ENCODE results near the gene ST6GALNAC1. TPM values are rescaled to one million over a fixed set of nuclear protein-coding genes. Genes with fewer than 3 reads are reported as not detected.

The ST6GALNAC1 gene
- total and polyA plus RNA-seq, 2 of the 8 experiments (the other 6 are each of a cell fraction or from before 2014, with no cell fraction given) = not detected

- Histone ChIP-seq H3K79me2 (ENCODE audit: control insufficient read depth in 1 of 2, insufficient read depth in 2 of 2, low read length in 2 of 2) (no peaks in the 10 kb centered on the region), H2BK5ac (ENCODE audit: low read depth, low read length) (no peak overlapping the region), H4K91ac (replicated peaks; ENCODE audit: insufficient read length, low read length) (no peak overlapping the region), H2AK5ac (ENCODE audit: low read depth, low read length) (no peak overlapping the region), H2BK15ac (ENCODE audit: low read length) (no peak overlapping the region), H3K9me3 (ENCODE audit: insufficient read depth in 2 of 2, low read depth in 1 of 2, low read length in 1 of 2) (peaks cover 11 to 17% of the 10 kb centered on the region in 2 experiments), H3K27me3 (replicated peaks in 1 of 4; ENCODE audit: control insufficient read depth in 3 of 4, extremely low read depth in 1 of 4, insufficient read depth in 3 of 4, low read length in 3 of 4) (no peaks in the 10 kb centered on the region; a peak in 2 of 7 replicates), H3K23ac (ENCODE audit: insufficient read length) (no peak overlapping the region), H2BK20ac (ENCODE audit: low read length) (no peak overlapping the region), H3K36me3 (ENCODE audit: control insufficient read depth in 2 of 4, insufficient read depth in 4 of 4, low read length in 3 of 4) (no peaks in the 10 kb centered on the region; a peak in 1 of 8 replicates), H3K56ac (replicated peaks; ENCODE audit: insufficient read length, low read depth, low read length) (no peak overlapping the region), H4K5ac (ENCODE audit: insufficient read length, low read depth, low read length) (no peak overlapping the region), H2BK120ac (replicated peaks; ENCODE audit: low read depth, low read length) (no peak overlapping the region), H3K27ac (ENCODE audit: low read depth, low read length) (no peak overlapping the region), H4K8ac (ENCODE audit: extremely low read depth, insufficient read depth, low read length) (no peak overlapping the region), H3K9ac (replicated peaks in 1 of 4; ENCODE audit: extremely low read depth in 1 of 4, low read depth in 3 of 4, low read length in 3 of 4) (no peak overlapping the region), H3K4me3 (ENCODE audit: extremely low read depth in 1 of 4, insufficient read depth in 2 of 4, low read depth in 3 of 4, low read length in 4 of 4) (no peak overlapping the region), H3K18ac (ENCODE audit: extremely low read depth, low read length) (no peak overlapping the region), H3K14ac (ENCODE audit: insufficient read length) (no peak overlapping the region), H3K79me1 (ENCODE audit: low read depth, low read length) (no peaks in the 10 kb centered on the region), H3K23me2 (ENCODE audit: low read depth, low read length) (no peaks in the 10 kb centered on the region), H2BK12ac (ENCODE audit: low read depth, low read length) (no peak overlapping the region), H3K4me1 (replicated peaks in 1 of 4; ENCODE audit: control insufficient read depth in 3 of 4, insufficient read depth in 4 of 4, low read length in 3 of 4) (peaks cover 0 to 4% (median 1%) of the 10 kb centered on the region in 4 experiments; a peak in 3 of 7 replicates), H4K20me1 (replicated peaks in 1 of 2; ENCODE audit: control insufficient read depth in 1 of 2, insufficient read depth in 2 of 2, low read length in 2 of 2) (no peaks in the 10 kb centered on the region), H3K4me2 (ENCODE audit: insufficient read depth in 1 of 2, low read depth in 2 of 2, low read length in 2 of 2) (no peak overlapping the region), H2AFZ (ENCODE audit: low read length) (no peak overlapping the region), H3K4ac (replicated peaks; ENCODE audit: insufficient read length, low read depth, low read length) (no peak overlapping the region)
- CTCF ChIA-PET (ENCODE audit: partially characterized antibody) = interaction anchor here (0.6 to 5.1 kb wide), 15 partner anchors 9 to 96 kb away, joined by 3 to 35 read pairs (median 4); partner anchors contain the start of gene PRCD
- DNase-seq (ENCODE audit: low read depth in 1 of 2, low spot score in 2 of 2) (no peak), FAIRE-seq (no peak)
- 87% methylated on average over 26 of the region's 28 CpGs; no CpG with 5 or more reads in 1 of the 2 experiments for WGBS, 2 experiments (ENCODE audit: extremely low coverage in 1 of 2, insufficient coverage in 1 of 2, insufficient read length in 1 of 2, insufficient replicate concordance in 2 of 2, low coverage in 1 of 2, low lambda C conversion rate in 2 of 2, missing lambda C conversion rate in 1 of 2)
- POLR2A ChIA-PET (ENCODE audit: partially characterized antibody) = interaction anchor here (0.8 to 1.6 kb wide), 4 partner anchors 48 to 79 kb away, joined by 3 to 4 read pairs (median 3); no protein-coding TSS in a partner anchor
- TF ChIP-seq SIRT6 (IDR thresholded peaks at IDR 0.05; ENCODE audit: low read length) = no peak
- no peak for TF ChIP-seq TEAD4 (IDR thresholded peaks at IDR 0.05; ENCODE audit: low read depth, low read length)
- TF ChIP-seq SP1 (IDR thresholded peaks at IDR 0.05; ENCODE audit: low read depth, low read length) = no peak
- TF ChIP-seq NRF1 (IDR thresholded peaks at IDR 0.05; ENCODE audit: low read depth, low read length) = no peak
- TF ChIP-seq YY1 (IDR thresholded peaks at IDR 0.05; ENCODE audit: low read depth, low read length) = no peak
- TF ChIP-seq CHD2 (IDR thresholded peaks at IDR 0.05; ENCODE audit: low read length) = no peak
- no peak for TF ChIP-seq RNF2 (IDR thresholded peaks at IDR 0.05; ENCODE audit: borderline replicate concordance, low read depth, low read length, missing control alignments, poor library complexity, severe bottlenecking)
- no peak for TF ChIP-seq EGR1 (IDR thresholded peaks at IDR 0.05; ENCODE audit: borderline replicate concordance, low read depth, low read length)
- no peak for TF ChIP-seq MAFK (IDR thresholded peaks at IDR 0.05; ENCODE audit: low read depth, low read length)
- TF ChIP-seq TAF1 (IDR thresholded peaks at IDR 0.05; ENCODE audit: low read depth, low read length) = no peak
- TF ChIP-seq CTCF (IDR thresholded peaks at IDR 0.05; ENCODE audit: control extremely low read depth in 1 of 3, insufficient read depth in 1 of 3, low read depth in 1 of 3, low read length in 3 of 3) = no peak
Measured at GRCh38 chr17:76614912-76615617, 28.5 kb downstream of the ST6GALNAC1 start.
